ENCODE measurements around the gene ABHD6.
"Not testable (repeated sequence)": the region's sequence is repeated elsewhere in the genome, so short reads cannot be mapped to it uniquely, and the experiment has no call there.

Gene ABHD6

GRCh38 chr3:58285334-58285733, 47.7 kb downstream of the ABHD6 start:
- no peak for DNase-seq

GRCh38 chr3:58287354-58287753, 49.8 kb downstream of the ABHD6 start:
- DNase-seq: no peak

GRCh38 chr3:58288011-58288728, 50.6 kb downstream of the ABHD6 start:
- no peak for DNase-seq

GRCh38 chr3:58288964-58289613, 51.5 kb downstream of the ABHD6 start:
- DNase-seq: not testable (repeated sequence)

DNA sequence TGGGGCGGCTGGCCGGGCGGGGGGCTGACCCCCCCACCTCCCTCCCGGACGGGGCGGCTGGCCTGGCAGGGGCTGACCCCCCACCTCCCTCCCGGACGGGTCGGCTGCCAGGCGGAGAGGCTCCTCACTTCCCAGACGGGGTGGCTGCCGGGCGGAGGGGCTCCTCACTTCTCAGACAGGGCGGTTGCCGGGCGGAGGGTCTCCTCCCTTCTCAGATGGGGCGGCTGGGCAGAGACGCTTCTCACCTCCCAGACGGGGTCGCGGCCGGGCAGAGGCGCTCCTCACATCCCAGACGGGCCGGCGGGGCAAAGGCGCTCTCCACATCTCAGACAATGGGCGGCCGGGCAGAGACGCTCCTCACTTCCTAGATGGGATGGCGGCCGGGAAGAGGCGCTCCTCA, 52.9 kb downstream of the ABHD6 start:
- DNase-seq: not testable (repeated sequence)

- no peak for DNase-seq
These were observed 54.2 kb downstream of the ABHD6 start for GRCh38 chr3:58291671-58292338.

- no peak for DNase-seq
These were observed 55.3 kb downstream of the ABHD6 start for GRCh38 chr3:58292866-58293265.

- no peak for DNase-seq
These were observed 55.9 kb downstream of the ABHD6 start for GRCh38 chr3:58293516-58293915.

GRCh38 chr3:58296269-58296668, 58.7 kb downstream of the ABHD6 start:
- no peak for DNase-seq

DNA sequence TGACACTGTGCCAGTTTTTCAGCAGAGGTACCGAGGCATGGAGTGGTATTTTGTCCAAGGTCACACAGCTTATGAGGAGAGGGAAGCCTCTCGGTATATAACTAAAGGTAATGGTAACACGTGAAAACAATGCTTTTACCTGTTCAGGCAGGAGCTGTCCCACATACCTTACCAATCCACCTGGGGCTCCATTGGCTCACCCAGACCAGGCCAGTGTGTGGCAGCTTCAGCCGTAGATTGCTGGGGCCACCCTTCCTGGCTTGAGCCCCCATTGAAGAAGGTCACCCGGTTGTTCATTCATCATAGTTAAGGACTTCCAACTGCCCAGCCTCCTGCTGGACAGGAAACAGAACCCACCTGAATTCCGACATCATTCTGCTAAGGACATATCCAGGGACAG, 59.3 kb downstream of the ABHD6 start:
- DNase-seq: no peak

- DNase-seq: no peak
These were observed 60.6 kb downstream of the ABHD6 start for GRCh38 chr3:58298190-58298589.

DNA sequence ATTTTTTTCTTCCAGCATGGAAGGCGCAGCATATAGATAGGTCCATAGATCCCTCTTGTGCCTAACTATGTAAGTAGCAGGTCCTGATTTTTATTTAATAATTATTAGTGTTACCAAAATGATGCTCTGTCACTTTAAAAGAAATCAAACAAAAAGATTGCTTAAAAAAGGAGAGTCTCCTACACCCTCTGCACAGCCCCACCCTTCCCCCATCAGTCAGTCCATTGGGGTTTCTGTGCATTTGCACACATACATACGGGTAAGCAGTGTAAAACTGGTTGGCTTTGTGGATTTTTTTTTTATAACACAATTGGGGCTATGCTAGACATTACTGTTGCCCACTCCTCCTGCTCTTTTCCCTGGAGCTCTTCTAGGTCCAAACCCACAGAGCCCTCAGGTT, 61.5 kb downstream of the ABHD6 start:
- DNase-seq: no peak

DNA sequence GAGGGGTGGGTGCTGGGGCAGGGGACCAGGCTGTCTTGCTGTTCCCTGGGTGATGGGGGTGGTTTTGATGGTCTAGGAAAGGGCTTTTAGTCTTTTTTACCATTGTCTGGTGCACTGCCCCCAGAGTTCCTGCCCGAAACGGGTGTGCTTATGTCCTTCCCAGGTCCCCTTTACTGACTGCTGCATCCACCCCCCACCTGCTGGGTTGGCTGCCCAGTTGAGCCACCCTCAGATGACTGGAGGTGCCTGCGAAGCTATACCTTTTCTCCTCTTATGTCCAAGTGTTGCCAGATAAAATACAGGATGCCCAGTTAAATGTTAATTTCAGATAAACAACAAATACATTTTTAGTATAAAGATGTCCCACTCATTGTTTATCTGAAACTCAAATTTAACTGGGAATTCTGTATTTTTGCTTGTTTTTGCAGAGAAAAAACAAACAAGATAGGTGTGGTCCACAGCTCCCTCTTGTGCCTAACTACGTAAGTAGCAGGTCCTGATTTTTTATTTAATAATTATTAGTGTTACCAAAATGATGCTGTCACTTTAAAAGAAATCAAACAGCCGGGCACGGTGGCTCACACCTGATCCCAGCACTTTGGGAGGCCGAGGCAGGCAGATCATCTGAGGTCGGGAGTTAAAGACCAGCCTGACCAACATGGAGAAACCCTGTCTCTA, 62.4 kb downstream of the ABHD6 start:
- DNase-seq: no peak

DNA sequence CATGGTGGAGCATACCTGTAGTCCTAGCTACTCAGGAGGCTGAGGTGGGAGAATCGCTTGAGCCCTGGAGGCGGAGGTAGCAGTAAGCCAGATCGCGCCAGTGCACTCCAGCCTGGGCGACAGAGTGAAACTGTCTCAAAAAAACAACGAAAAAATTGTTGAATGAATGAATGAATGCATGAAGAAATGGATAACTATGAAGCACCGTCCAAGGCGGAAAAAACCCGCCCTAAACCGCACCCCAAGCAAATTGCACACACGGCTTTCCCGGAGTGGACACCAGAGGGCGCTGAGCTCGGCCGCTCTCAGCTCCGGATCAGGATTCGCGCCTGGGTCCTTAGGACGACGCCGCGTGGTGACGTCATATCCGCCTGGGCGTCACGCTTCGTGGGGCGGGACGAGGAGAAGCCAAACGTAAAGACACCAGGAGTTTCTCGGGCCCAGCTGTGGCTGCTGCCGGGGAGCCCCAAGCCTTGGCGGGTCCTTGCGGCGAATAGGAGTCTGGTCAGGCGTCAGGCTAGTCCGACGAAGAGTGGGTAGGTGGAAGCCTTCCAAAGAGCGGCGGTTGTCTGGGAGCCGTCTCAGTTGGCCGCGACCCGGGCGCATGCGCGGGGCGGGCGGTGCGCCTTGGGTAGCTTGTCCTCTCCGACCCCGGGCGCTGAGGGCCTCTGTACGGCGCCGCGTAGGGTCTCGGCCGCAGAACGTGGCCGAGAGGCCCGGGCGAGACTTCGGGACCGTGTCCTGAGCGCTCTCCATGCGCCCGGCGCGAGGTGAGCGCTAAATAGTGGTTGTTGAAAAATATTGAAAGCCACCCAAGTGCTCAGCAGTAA, 68.5 kb downstream of the ABHD6 start, which contains the start of the genes HTD2 and RPP14:
Gene HTD2, plus strand, starts transcription at position 639 of the 830 bp plus-strand sequence. CDS start 11,094 bp downstream, outside the sequence.
Gene RPP14, plus strand, starts transcription at position 364 of the 830 bp plus-strand sequence. CDS start 4,085 bp downstream, outside the sequence.
- DNase-seq: peak; percentile 99

DNA sequence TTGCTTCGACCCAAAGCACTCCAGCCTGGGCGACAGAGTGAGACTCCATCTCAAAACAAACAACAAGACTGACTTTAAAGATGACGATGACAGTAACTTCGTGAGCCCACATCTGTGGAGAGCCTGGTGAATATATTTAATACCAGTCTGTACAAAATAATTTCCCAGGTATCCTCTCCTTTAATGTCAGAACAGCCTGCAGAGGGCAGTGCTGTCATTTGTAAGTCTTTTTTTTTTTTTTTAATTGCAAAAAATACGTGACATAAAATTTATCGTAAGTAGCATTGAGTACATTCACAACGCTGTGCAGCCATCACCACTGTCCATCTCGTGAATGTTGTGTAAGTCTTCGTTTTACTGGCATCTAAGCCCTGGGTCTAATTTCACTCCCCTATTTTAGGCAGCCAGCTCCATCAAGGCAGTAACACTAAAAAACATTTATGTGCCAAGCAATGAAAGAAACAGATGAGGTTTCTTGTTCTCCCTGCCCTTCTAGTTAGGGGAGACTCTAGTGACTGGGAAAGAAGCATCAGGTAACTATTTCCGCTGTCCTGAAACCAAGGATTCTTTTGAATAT, 70.1 kb downstream of the ABHD6 start:
- DNase-seq: peak in 1 of 2 donors; percentile 26

DNA sequence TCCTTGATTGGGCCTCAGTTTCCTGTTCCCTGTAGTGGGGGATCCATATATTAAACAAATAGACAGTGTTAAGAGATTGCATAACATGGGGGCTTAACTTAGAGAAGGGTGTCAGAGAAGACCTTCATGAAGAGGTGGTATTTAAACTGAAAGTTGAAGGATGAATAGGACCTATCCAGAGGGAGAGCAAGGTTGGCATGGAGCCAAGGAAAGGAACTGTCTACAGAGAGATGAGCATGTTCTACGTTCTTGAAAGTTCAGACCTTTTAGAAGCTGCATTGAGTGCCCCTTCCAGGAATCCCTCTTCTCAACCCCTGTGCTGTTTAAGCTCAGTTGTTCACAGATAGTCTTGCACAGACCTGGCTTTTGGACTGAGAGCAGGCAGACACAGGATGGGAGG, 71.1 kb downstream of the ABHD6 start:
- DNase-seq: no peak

DNA sequence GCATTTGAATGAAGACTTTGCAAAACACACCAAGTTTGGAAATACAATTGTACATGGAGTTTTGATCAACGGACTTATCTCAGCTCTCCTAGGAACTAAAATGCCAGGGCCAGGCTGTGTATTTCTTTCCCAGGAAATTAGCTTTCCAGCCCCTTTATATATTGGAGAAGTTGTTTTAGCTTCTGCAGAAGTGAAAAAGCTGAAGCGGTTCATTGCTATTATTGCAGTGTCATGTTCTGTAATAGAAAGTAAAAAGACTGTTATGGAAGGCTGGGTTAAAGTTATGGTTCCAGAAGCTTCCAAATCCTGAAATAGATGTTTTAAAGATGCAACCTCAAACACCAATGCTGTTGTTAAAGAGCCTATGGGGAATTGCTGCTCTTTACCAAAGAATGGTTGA, 80.2 kb downstream of the ABHD6 start:
- DNase-seq: no peak

- no peak for DNase-seq
These were observed 84.2 kb downstream of the ABHD6 start for GRCh38 chr3:58321791-58322190.

DNA sequence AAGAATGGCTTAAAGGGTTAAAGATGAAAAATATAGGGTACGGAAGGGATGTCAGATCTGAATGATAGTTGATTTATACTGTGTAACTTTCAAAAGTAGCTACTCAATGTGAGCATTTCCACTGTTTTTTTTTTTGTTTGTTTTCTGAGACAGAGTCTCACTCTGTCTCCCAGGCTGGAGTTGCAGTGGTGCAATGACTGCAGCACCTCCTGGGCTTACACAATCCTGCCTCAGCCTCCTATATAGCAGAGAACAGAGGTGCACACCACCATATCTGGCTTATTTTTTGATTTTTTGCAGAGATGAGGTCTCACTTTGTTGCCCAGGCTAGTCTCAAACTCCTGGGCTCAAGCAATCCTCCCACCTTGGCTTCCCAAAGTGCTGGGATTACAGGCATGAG, 85.2 kb downstream of the ABHD6 start:
- DNase-seq: no peak

GRCh38 chr3:58323529-58324390, 86.2 kb downstream of the ABHD6 start:
- no peak for DNase-seq

Measured in stimulated activated CD4-positive, alpha-beta T cell treated with anti-CD3 and anti-CD28 coated beads, Interleukin-2, amount 100 ng/mL, for 48 hours (primary cell).